Thyroid gland (tissue), 4 donors: Measurements from ENCODE around the gene PGK1. TPM values are rescaled to one million over a fixed set of nuclear protein-coding genes. Genes with fewer than 3 reads are reported as not detected.
A peak's percentile ranks its signal among the peaks of the same experiment; 100 is the strongest.
"Not testable (repeated sequence)": the region's sequence is repeated elsewhere in the genome, so short reads cannot be mapped to it uniquely, and the experiment has no call there.

Experiments
- DNase-seq, 2 donors: peaks; one replicate each; pipeline ENCODE4 v3.0.0-alpha.2; 2019
- H3K27ac ChIP-seq, 3 donors: fragments of 200-600 bp; sonication (generic); 1 replicate in 2 of 3; 2 replicates in 1 of 3; pipeline ENCODE4 v1.5.1; 2016 to 2019; ENCODE audit warnings: mild to moderate bottlenecking in 1 of 3, moderate library complexity in 1 of 3
- H3K27me3 ChIP-seq: fragments of 200-600 bp; sonication (generic); one replicate; pipeline ENCODE4 v1.5.1; 2019
- H3K36me3 ChIP-seq, 2 donors: fragments of 200-600 bp; sonication (generic); one replicate each; pipeline ENCODE4 v1.5.1; 2016 to 2019
- H3K4me1 ChIP-seq, 2 donors: fragments of 200-600 bp; sonication (generic); one replicate each; pipeline ENCODE4 v1.5.1; 2017 to 2019
- H3K4me3 ChIP-seq, 3 donors: fragments of 200-600 bp; sonication (generic); replicated peaks in 1 of 3; 1 replicate in 2 of 3; 2 replicates in 1 of 3; pipeline ENCODE4 v1.5.1; 2016; ENCODE audit warnings: mild to moderate bottlenecking in 1 of 3
- H3K9me3 ChIP-seq: fragments of 200-600 bp; sonication (generic); one replicate; pipeline ENCODE4 v1.5.1; 2017
- POLR2A ChIP-seq, 2 donors: fragments of 450-650 bp; IDR thresholded peaks; one replicate each; pipeline ENCODE4 v1.6.1; 2017; ENCODE audit warnings: antibody characterized with exemption in 2 of 2, mild to moderate bottlenecking in 2 of 2, moderate library complexity in 1 of 2
- WGBS, 2 donors: methylation state at CpG; one replicate each; pipeline ENCODE4 v1.1.5; 2017; 5-methylcytosine and 5-hydroxymethylcytosine counted together
- intact Hi-C: fragments of 100-400 bp; cut with DNase I; formaldehyde crosslinking; loops from one replicate; pipeline ENCODE4 v1.15.1; 2023
- total RNA-seq, 4 donors: library from RNA; depleted of rRNA; stranded (reverse); fragments of >200 nt; gene quantifications; one replicate each; pipeline ENCODE4 v1.2.3, GENCODE V29; 2016
- TF ChIP-seq, protein P1 (sequence below), 6 experiments: fragments of 200-600 bp in 3 of 6; fragments of 450-650 bp in 3 of 6; sonication (generic) in 3 of 6; IDR thresholded peaks; one replicate each; pipeline ENCODE4 v1.5.1; 2016 to 2019; ENCODE audit warnings: antibody characterized with exemption in 6 of 6, mild to moderate bottlenecking in 2 of 6, inconsistent platforms in 1 of 6, moderate library complexity in 1 of 6

The PGK1 gene
- total RNA-seq: 100 to 1,000 TPM; 110 to 252 (median 197) TPM

DNA sequence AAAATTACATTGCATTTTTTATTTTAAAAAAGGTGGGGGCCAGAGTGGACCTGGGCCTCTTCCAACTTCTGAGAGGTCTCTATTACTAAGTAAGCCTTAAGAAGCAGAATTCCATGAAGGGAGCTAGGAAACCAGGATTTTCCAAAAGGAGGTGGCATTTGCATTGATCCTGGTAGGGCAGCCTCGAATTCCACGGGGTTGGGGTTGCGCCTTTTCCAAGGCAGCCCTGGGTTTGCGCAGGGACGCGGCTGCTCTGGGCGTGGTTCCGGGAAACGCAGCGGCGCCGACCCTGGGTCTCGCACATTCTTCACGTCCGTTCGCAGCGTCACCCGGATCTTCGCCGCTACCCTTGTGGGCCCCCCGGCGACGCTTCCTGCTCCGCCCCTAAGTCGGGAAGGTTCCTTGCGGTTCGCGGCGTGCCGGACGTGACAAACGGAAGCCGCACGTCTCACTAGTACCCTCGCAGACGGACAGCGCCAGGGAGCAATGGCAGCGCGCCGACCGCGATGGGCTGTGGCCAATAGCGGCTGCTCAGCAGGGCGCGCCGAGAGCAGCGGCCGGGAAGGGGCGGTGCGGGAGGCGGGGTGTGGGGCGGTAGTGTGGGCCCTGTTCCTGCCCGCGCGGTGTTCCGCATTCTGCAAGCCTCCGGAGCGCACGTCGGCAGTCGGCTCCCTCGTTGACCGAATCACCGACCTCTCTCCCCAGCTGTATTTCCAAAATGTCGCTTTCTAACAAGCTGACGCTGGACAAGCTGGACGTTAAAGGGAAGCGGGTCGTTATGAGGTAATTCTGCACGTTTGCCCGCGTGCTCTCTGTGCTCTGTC is at the start of gene PGK1:
PGK1 (plus strand) TSS at position 626 of the 824 bp plus-strand sequence; CDS start at position 719, 93 bp downstream.
- H3K27me3 ChIP-seq: no peaks in the 10 kb centered on the region
- H3K4me1 ChIP-seq: peaks cover 13 to 19% of the 10 kb centered on the region in 2 donors
- peak within 1 kb of the TSS; percentile 42 to 85 (median 75) for H3K4me3 ChIP-seq
- TF ChIP-seq, protein P1, sequence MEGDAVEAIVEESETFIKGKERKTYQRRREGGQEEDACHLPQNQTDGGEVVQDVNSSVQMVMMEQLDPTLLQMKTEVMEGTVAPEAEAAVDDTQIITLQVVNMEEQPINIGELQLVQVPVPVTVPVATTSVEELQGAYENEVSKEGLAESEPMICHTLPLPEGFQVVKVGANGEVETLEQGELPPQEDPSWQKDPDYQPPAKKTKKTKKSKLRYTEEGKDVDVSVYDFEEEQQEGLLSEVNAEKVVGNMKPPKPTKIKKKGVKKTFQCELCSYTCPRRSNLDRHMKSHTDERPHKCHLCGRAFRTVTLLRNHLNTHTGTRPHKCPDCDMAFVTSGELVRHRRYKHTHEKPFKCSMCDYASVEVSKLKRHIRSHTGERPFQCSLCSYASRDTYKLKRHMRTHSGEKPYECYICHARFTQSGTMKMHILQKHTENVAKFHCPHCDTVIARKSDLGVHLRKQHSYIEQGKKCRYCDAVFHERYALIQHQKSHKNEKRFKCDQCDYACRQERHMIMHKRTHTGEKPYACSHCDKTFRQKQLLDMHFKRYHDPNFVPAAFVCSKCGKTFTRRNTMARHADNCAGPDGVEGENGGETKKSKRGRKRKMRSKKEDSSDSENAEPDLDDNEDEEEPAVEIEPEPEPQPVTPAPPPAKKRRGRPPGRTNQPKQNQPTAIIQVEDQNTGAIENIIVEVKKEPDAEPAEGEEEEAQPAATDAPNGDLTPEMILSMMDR (IDR thresholded peaks at IDR 0.05): no peak
- TF ChIP-seq POLR2A (IDR thresholded peaks at IDR 0.05): peak; percentile 25 to 86
- H3K36me3 ChIP-seq: no peaks in the 10 kb centered on the region
- intact Hi-C loops: no loop called here
- H3K27ac ChIP-seq: peak within 1 kb of the TSS; percentile 81 to 89 (median 87)
- DNase-seq: peak; percentile 95 to 96
- WGBS, 2 donors: 1 to 3% methylated on average over 7 to 23 of the region's 72 CpGs
- no peaks in the 10 kb centered on the region for H3K9me3 ChIP-seq

DNA sequence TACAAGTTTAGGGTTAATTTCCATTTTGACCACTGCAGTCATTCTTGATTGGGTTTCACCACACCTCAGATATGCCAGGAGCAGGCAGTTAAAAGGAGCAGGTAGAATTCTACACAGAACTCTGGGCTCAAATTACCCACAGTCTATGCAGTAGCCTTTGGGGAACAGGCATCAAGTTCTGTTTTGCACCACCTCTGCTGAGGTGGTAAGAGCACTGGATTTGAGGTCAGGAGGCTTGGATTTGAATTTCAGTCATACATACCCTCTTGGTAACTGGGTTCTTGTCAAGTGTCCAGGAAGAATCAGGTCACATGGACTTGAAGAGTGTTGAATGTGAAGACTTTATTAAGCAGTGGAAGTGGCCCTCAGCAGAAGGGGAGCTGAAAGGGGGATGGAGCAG is 40.4 kb upstream of the PGK1 start:
- Histone ChIP-seq H3K36me3 (no peaks in the 10 kb centered on the region), H3K27me3 (no peaks in the 10 kb centered on the region), H3K27ac (no peak overlapping the region), H3K4me1 (no peaks in the 10 kb centered on the region), H3K4me3 (no peak overlapping the region), H3K9me3 (no peaks in the 10 kb centered on the region)
- TF ChIP-seq, protein P1 (IDR thresholded peaks at IDR 0.05): no peak
- no peak for TF ChIP-seq POLR2A (IDR thresholded peaks at IDR 0.05)
- intact Hi-C loops: no loop called here
- DNase-seq: no peak

DNA sequence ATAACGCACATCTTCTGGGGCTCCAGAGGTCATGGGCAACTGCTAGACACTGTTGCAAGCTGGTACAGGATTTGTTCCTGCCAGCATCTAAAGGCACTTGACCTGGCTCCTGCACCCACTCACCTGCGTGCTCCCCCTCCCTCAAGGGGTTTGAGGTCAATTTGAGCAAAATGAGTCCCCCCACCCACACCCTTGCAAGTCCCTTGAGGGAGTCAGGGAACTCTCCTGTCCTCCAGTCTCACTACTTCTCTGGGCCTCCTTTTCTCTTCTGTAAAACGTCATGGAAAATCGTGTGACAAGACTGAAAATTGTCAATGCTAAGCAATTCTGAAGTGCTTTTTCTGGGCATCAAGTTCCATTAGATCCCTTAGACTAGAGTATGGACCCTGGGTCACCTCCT is 39.9 kb upstream of the PGK1 start:
- H3K27me3 ChIP-seq: no peaks in the 10 kb centered on the region
- no peak overlapping the region for H3K4me3 ChIP-seq
- H3K36me3 ChIP-seq: no peaks in the 10 kb centered on the region
- H3K9me3 ChIP-seq: no peaks in the 10 kb centered on the region
- 82 to 93% methylated on average over 4 of the region's 4 CpGs for WGBS, 2 donors
- intact Hi-C loops: no loop called here
- H3K27ac ChIP-seq: no peak overlapping the region
- no peak for DNase-seq
- no peaks in the 10 kb centered on the region for H3K4me1 ChIP-seq
- TF ChIP-seq, protein P1 (IDR thresholded peaks at IDR 0.05): no peak
- TF ChIP-seq POLR2A (IDR thresholded peaks at IDR 0.05): no peak

DNA sequence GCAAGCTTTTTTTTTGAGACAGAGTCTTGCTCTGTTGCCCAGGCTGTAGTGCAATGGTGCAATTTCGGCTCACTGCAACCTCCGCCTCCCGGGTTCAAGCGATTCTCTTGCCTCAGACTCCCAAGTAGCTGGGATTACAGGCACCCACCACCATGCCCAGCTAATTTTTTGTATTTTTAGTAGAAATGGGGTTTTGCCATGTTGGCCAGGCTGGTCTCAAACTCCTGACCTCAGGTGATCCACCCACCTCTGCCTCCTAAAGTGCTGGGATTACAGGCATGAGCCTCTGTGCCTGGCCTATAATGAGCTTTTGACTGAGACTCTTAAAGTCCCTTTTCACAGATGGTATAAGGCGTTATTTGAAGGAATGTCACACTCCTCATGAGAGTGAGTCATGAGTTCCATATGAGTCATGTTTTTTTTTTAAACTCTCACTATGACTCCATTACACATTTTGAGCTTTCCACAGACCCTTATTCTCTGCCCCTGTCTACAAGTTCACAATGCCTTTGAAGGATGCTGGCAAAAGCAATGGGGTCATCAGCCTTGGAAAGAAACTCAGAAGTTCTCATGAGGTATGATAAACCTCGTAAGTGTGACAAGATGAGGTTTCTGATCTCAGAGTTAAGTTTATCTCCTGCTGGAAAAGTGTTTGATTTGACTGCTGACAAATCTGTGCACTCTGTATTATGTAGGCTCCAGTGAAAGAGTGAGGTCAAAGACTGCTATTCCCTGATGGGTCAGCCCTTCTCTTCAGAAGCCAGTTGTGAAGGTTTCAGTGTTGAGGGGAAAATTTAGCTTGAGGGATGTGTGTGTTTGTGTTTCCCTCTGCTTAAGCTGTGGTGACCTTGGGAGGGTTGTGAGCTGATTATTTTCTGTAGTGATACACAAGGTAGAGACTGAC is 39.1 kb upstream of the PGK1 start:
- DNase-seq, H3K4me3 ChIP-seq, intact Hi-C loops, H3K36me3 ChIP-seq, H3K27ac ChIP-seq, H3K4me1 ChIP-seq, H3K9me3 ChIP-seq, H3K27me3 ChIP-seq: not testable (repeated sequence)
- WGBS, 2 donors: 82 to 87% methylated on average over 6 of the region's 6 CpGs

DNA sequence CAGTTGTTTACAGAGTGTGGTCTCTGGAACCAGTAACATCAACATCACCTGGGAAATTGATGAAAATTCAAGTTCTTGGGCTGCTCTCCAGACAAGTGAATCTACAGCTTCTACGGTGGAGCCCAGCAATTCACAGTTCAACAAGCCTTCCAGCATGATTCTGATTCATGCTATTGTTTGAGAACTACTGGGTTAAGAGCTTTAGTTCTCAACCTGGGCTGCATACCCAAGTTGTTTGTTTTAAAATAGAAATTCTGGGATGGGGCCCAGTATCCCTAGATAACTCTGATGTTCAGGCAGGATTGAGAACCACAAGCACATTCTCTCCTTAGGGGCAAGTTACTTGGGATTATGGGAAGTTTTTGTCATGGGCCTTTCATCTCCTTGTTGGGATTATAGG is 37.9 kb upstream of the PGK1 start:
- Histone ChIP-seq H3K4me3 (no peak overlapping the region), H3K9me3 (no peaks in the 10 kb centered on the region), H3K27me3 (no peaks in the 10 kb centered on the region), H3K4me1 (no peaks in the 10 kb centered on the region), H3K36me3 (no peaks in the 10 kb centered on the region), H3K27ac (no peak overlapping the region)
- 50% methylated on average over 1 of the region's 1 CpG for WGBS, 2 donors
- TF ChIP-seq, protein P1 (IDR thresholded peaks at IDR 0.05): no peak
- no peak for TF ChIP-seq POLR2A (IDR thresholded peaks at IDR 0.05)
- intact Hi-C loops: no loop called here
- DNase-seq: no peak
